ENCODE measurements around the gene MSRB1. TPM values are rescaled to one million over a fixed set of nuclear protein-coding genes. Genes with fewer than 3 reads are reported as not detected.

The MSRB1 gene
- total and polyA plus RNA-seq, 9 donors, result 6.7 to 31.1 (median 21.9) TPM

DNA sequence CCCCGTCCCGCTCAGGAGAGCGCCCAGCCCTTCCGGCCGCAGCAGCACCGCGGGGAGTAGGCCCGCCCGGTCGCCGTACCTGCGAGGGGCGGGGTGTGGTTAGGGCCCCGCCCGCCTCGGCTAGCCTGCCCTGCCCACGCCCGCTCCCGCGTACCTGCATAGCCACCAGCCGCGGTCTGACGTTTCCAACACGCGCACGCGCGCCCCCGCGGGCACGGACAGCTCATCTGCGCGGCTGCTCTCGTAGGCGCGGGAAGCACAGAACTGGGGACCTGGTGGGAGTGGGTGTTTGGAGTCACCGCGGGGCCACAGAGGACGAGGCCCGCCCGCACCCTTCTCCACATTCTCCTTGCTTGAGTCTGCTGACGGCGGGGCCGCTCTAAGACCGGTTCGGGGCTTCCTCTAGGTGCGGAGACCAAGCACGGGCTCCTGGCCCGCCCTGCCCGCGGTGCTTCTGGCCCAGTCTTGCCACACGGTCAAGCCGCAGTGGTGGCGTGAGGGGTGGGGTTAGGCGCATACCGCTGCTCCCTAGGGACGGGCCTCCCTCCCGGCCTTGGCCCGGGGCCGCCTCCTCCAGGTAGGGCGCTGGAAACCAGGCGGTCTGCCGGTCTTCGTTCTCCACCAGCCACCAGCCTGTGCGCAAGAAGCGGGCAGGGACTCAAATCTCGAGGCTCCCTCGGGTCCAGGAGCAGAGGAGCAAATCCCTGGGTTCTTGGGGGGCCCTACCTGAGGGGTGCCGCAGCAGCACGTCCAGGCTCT lies 36.5 kb upstream of the MSRB1 start:
- H3K4me3 ChIP-seq, result no peak overlapping the region
- H3K4me1 ChIP-seq (ENCODE audit: insufficient read depth), result no peaks in the 10 kb centered on the region
- H3K27ac ChIP-seq, result no peak overlapping the region
- WGBS, 3 donors, result 28 to 35% (median 30%) methylated on average over 63 to 70 of the region's 70 CpGs
- H3K36me3 ChIP-seq, result no peaks in the 10 kb centered on the region
- no peak for DNase-seq
- H3K9me3 ChIP-seq, result no peaks in the 10 kb centered on the region
- TF ChIP-seq, protein P1, sequence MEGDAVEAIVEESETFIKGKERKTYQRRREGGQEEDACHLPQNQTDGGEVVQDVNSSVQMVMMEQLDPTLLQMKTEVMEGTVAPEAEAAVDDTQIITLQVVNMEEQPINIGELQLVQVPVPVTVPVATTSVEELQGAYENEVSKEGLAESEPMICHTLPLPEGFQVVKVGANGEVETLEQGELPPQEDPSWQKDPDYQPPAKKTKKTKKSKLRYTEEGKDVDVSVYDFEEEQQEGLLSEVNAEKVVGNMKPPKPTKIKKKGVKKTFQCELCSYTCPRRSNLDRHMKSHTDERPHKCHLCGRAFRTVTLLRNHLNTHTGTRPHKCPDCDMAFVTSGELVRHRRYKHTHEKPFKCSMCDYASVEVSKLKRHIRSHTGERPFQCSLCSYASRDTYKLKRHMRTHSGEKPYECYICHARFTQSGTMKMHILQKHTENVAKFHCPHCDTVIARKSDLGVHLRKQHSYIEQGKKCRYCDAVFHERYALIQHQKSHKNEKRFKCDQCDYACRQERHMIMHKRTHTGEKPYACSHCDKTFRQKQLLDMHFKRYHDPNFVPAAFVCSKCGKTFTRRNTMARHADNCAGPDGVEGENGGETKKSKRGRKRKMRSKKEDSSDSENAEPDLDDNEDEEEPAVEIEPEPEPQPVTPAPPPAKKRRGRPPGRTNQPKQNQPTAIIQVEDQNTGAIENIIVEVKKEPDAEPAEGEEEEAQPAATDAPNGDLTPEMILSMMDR (IDR thresholded peaks at IDR 0.05), result no peak
- TF ChIP-seq POLR2A (IDR thresholded peaks at IDR 0.05) (no peak), EP300 (IDR thresholded peaks at IDR 0.05) (no peak)
- H3K27me3 ChIP-seq, result peaks cover 3% of the 10 kb centered on the region
- intact Hi-C loops (cut with DNase I), result no loop called here

DNA sequence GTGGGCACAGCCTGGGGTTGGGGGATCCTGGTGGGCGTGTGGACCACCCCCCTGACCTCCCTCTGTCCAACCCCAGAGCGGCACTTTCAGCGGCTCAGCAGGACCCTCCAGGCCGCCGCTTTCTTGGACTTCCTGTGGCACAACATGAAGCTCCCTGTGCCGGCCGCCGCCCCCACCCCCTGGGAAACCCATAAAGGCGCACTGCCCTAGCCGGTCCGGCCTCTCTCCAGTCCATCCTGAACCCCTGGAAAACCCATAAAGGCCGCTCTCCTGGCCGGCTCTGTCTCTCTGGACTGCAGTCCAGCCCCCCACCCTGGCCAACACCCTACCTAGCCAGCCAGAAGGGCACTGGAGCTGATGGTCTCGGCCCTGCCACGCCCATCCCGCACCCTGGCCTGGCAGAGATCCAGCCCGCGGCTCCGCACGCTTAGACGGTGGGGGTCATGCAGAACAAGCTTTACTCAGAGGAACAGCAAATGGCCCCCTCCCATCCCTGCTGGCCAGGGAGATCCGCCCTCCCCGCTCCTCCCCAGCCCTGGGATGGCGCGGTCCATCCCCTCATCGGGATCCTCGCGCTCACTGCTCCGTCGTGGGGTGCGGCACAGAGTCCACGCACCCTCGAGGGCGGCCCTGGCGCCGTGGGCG lies 35.6 kb upstream of the MSRB1 start:
- peaks cover 3% of the 10 kb centered on the region for H3K27me3 ChIP-seq
- H3K27ac ChIP-seq, result no peak overlapping the region
- H3K4me1 ChIP-seq (ENCODE audit: insufficient read depth), result no peaks in the 10 kb centered on the region
- intact Hi-C loops (cut with DNase I), result no loop called here
- H3K4me3 ChIP-seq, result no peak overlapping the region
- 76 to 80% (median 80%) methylated on average over 33 to 37 of the region's 37 CpGs for WGBS, 3 donors
- no peaks in the 10 kb centered on the region for H3K9me3 ChIP-seq
- TF ChIP-seq EP300 (IDR thresholded peaks at IDR 0.05), result no peak
- TF ChIP-seq, protein P1 (IDR thresholded peaks at IDR 0.05), result no peak
- TF ChIP-seq POLR2A (IDR thresholded peaks at IDR 0.05), result no peak
- H3K36me3 ChIP-seq, result no peaks in the 10 kb centered on the region
- DNase-seq, result no peak

DNA sequence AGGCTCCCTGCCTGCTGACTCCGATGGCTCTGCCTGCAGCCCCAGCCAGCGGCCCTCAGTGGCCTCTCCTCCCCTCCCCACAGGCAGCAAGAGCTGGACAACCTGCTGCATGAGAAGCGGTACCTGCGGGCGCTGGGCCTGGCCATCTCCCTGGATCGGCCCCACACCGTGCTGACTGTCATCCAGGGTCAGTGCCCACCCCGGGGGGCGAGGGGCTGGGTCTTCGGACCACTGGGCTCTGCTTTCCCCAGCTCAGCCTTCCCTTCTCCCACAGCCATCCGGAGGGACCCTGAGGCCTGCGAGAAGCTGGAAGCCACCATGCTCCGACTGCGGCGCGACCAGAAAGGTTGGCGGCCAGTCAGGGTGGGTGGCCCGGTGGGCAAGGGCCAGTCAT lies 34.9 kb upstream of the MSRB1 start:
- Histone ChIP-seq H3K9me3 (no peaks in the 10 kb centered on the region), H3K4me1 (ENCODE audit: insufficient read depth) (peaks cover 2% of the 10 kb centered on the region), H3K36me3 (no peaks in the 10 kb centered on the region), H3K27ac (no peak overlapping the region), H3K27me3 (peaks cover 3% of the 10 kb centered on the region), H3K4me3 (no peak overlapping the region)
- intact Hi-C loops (cut with DNase I), result no loop called here
- no peak for TF ChIP-seq EP300 (IDR thresholded peaks at IDR 0.05)
- TF ChIP-seq POLR2A (IDR thresholded peaks at IDR 0.05), result no peak
- TF ChIP-seq, protein P1 (IDR thresholded peaks at IDR 0.05), result no peak
- 89 to 95% (median 89%) methylated on average over 18 of the region's 18 CpGs for whole genome bisulfite sequencing, 3 donors
- DNase-seq, result no peak

DNA sequence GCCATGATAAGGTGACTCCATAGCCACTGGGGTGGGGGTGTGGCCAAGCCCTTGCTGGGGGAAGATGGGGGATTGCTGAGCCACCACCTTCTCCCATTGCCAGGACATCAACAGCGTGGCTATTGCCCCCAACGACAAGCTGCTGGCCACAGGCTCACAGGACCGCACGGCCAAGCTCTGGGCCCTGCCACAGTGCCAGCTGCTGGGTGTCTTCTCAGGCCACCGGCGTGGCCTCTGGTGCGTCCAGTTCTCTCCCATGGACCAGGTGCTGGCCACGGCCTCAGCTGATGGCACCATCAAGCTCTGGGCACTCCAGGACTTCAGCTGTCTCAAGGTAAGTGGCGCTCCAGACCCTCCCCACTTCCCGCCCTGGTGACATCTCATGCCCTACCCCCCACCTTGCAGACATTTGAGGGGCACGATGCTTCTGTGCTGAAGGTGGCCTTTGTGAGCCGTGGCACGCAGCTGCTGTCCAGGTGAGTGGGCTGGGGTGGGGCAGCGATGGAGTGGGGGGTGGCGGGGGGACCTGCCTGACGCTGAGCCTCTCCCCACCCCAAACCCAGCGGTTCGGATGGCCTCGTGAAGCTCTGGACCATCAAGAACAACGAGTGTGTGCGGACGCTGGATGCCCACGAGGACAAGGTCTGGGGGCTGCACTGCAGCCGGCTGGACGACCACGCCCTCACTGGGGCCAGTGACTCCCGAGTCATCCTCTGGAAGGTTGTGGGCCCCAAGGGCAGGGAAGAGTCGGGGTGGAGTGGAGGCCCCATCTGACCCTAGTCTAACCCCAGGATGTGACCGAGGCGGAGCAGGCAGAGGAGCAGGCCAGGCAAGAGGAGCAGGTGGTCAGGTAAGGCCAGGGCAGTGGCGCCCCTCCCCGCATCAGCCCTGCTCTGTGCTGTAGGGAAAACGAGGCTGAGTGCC lies 34.2 kb upstream of the MSRB1 start:
- 88 to 89% (median 89%) methylated on average over 29 to 33 of the region's 33 CpGs for WGBS, 3 donors
- intact Hi-C loops (cut with DNase I), result no loop called here
- Histone ChIP-seq H3K9me3 (no peaks in the 10 kb centered on the region), H3K27ac (no peak overlapping the region), H3K36me3 (no peaks in the 10 kb centered on the region), H3K4me1 (ENCODE audit: insufficient read depth) (peaks cover 6% of the 10 kb centered on the region), H3K27me3 (peaks cover 3% of the 10 kb centered on the region), H3K4me3 (no peak overlapping the region)
- TF ChIP-seq EP300 (IDR thresholded peaks at IDR 0.05), result no peak
- TF ChIP-seq POLR2A (IDR thresholded peaks at IDR 0.05), result no peak
- TF ChIP-seq, protein P1 (IDR thresholded peaks at IDR 0.05), result no peak
- no peak for DNase-seq

Measured in ovary (tissue), 9 donors.